Ishikawa (cell line): ENCODE data around the gene LAIR1.

Experiments
- CREB1 ChIP-seq: IDR thresholded peaks from 2 replicates; pipeline ENCODE4 v1.6.1; 2012; ENCODE audit warnings: low read depth
- EP300 ChIP-seq: IDR thresholded peaks from 2 replicates; pipeline ENCODE4 v1.6.1; 2012; ENCODE audit warnings: borderline replicate concordance
- TAF1 ChIP-seq: IDR thresholded peaks from 2 replicates; pipeline ENCODE4 v1.6.1; 2012; ENCODE audit warnings: low read depth, mild to moderate bottlenecking
- ZBTB7A ChIP-seq: IDR thresholded peaks from 2 replicates; pipeline ENCODE4 v1.6.1; 2012; ENCODE audit warnings: low read depth
- TF ChIP-seq, protein P1 (sequence below): IDR thresholded peaks from 2 replicates; pipeline ENCODE4 v1.6.1; 2012

DNA sequence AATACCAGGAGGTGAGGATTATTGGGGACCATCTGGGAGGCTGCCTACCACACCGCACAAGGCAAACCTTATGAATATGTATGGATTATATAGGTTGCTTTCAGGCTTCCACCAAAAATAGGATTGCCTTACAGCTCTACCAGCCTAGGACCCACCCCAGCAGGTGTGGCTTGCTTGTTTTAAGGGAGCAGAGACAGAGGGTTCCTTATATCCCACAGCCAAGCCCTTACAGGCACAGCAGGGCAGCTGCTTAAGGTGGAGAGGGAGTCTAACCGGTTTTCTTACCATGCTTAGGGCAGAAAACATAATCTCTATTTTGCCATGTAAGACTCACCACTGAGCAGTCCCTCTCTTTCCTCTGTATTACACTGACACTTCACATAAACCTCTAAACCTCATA, 34.5 kb upstream of the LAIR1 start:
- TF ChIP-seq TAF1 (no peak), ZBTB7A (no peak), EP300 (no peak), CREB1 (no peak)
- TF ChIP-seq, protein P1, sequence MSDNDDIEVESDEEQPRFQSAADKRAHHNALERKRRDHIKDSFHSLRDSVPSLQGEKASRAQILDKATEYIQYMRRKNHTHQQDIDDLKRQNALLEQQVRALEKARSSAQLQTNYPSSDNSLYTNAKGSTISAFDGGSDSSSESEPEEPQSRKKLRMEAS = no peak
